Endodermal cell (in vitro differentiated cells): Measurements from ENCODE around the gene TOLLIP. TPM values are rescaled to one million over a fixed set of nuclear protein-coding genes. Genes with fewer than 3 reads are reported as not detected.

Experiments
- DNase-seq: peaks from one replicate; pipeline ENCODE4 v3.0.0-alpha.2; 2017
- H3K27ac ChIP-seq: 2 replicates; pipeline ENCODE4 v1.5.1; 2013; ENCODE audit warnings: mild to moderate bottlenecking, low read depth, low read length, moderate library complexity
- H3K27me3 ChIP-seq: 2 replicates; pipeline ENCODE4 v1.6.1; 2013; ENCODE audit warnings: mild to moderate bottlenecking, low read length, moderate library complexity; ENCODE audit not compliant: insufficient read depth, control insufficient read depth, poor library complexity, severe bottlenecking
- H3K36me3 ChIP-seq: 2 replicates; pipeline ENCODE4 v1.7.0; 2013; ENCODE audit warnings: mild to moderate bottlenecking, low read length, moderate library complexity; ENCODE audit not compliant: control insufficient read depth, insufficient read depth
- H3K4me1 ChIP-seq: one replicate; pipeline ENCODE4 v1.7.0; 2013; ENCODE audit warnings: low read length; ENCODE audit not compliant: control insufficient read depth, insufficient read depth
- H3K4me3 ChIP-seq: 2 replicates; pipeline ENCODE4 v1.5.1; 2013; ENCODE audit warnings: mild to moderate bottlenecking, low read length, moderate library complexity
- H3K9ac ChIP-seq: 2 replicates; pipeline ENCODE4 v1.6.1; 2013; ENCODE audit warnings: mild to moderate bottlenecking, low read length, moderate library complexity; ENCODE audit not compliant: poor library complexity, severe bottlenecking; ENCODE audit errors: extremely low read depth
- H3K9me3 ChIP-seq: 2 replicates; pipeline ENCODE4 v1.6.1; 2013; ENCODE audit warnings: mild to moderate bottlenecking, low read length, moderate library complexity; ENCODE audit not compliant: control insufficient read depth
- H3K27ac Mint-ChIP-seq: 2 replicates; pipeline ENCODE4 v1.8.0; 2020; ENCODE audit warnings: mixed read lengths
- H3K27me3 Mint-ChIP-seq: 2 replicates; pipeline ENCODE4 v1.8.0; 2021; ENCODE audit warnings: mild to moderate bottlenecking, mixed read lengths; ENCODE audit not compliant: insufficient read depth
- H3K36me3 Mint-ChIP-seq: 2 replicates; pipeline ENCODE4 v1.8.0; 2020; ENCODE audit warnings: low read depth, mixed read lengths
- H3K4me1 Mint-ChIP-seq: 2 replicates; pipeline ENCODE4 v1.8.0; 2020; ENCODE audit warnings: mixed read lengths
- H3K4me3 Mint-ChIP-seq: 2 replicates; pipeline ENCODE4 v1.8.0; 2020; ENCODE audit warnings: mild to moderate bottlenecking, moderate library complexity, mixed read lengths
- H3K9me3 Mint-ChIP-seq: 2 replicates; pipeline ENCODE4 v1.8.0; 2020; ENCODE audit warnings: mild to moderate bottlenecking, mixed read lengths
- WGBS, 2 experiments: methylation state at CpG; one replicate each; pipeline versions ENCODE4 v1.1.5 to v1.1.7; 2013; ENCODE audit warnings: missing lambda C conversion rate in 2 of 2, mixed read lengths in 1 of 2; ENCODE audit not compliant: insufficient coverage in 1 of 2, insufficient read length in 1 of 2; 5-methylcytosine and 5-hydroxymethylcytosine counted together
- total RNA-seq, 2 donors: library from RNA; stranded (reverse); fragmentation: NEBNext Ultra II Directional in 1 of 2; extraction: Animal tissue kit (Norgen Biotek cat#: 25700) in 1 of 2; gene quantifications; 2 replicates in 1 of 2; 3 replicates in 1 of 2; pipeline ENCODE4 v1.2.1, GENCODE V29; 2021
- TF ChIP-seq, protein P1 (sequence below): fragments of 200-600 bp; sonication (generic); conservative IDR thresholded peaks from 2 replicates; pipeline ENCODE4 v1.5.0; 2021; ENCODE audit warnings: antibody characterized with exemption, mild to moderate bottlenecking

TOLLIP gene
- total RNA-seq, 2 donors from 2014 or later = 34.3 to 37.4 TPM

GRCh38 chr11:1239596-1240205 lies 69.7 kb downstream of the TOLLIP start:
- Histone ChIP-seq H3K9ac (no peak overlapping the region), H3K27me3 (no peaks in the 10 kb centered on the region), H3K27ac (no peak overlapping the region), H3K4me3 (no peak overlapping the region), H3K36me3 (no peaks in the 10 kb centered on the region), H3K4me1 (no peaks in the 10 kb centered on the region), H3K9me3 (no peaks in the 10 kb centered on the region)
- H3K27me3 Mint-ChIP-seq = no peaks in the 10 kb centered on the region
- no peak overlapping the region for H3K27ac Mint-ChIP-seq
- TF ChIP-seq, protein P1, sequence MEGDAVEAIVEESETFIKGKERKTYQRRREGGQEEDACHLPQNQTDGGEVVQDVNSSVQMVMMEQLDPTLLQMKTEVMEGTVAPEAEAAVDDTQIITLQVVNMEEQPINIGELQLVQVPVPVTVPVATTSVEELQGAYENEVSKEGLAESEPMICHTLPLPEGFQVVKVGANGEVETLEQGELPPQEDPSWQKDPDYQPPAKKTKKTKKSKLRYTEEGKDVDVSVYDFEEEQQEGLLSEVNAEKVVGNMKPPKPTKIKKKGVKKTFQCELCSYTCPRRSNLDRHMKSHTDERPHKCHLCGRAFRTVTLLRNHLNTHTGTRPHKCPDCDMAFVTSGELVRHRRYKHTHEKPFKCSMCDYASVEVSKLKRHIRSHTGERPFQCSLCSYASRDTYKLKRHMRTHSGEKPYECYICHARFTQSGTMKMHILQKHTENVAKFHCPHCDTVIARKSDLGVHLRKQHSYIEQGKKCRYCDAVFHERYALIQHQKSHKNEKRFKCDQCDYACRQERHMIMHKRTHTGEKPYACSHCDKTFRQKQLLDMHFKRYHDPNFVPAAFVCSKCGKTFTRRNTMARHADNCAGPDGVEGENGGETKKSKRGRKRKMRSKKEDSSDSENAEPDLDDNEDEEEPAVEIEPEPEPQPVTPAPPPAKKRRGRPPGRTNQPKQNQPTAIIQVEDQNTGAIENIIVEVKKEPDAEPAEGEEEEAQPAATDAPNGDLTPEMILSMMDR = no peak
- DNase-seq = no peak
- no peaks in the 10 kb centered on the region for H3K4me1 Mint-ChIP-seq
- no peaks in the 10 kb centered on the region for H3K36me3 Mint-ChIP-seq
- H3K9me3 Mint-ChIP-seq = peaks cover 25% of the 10 kb centered on the region
- no peak overlapping the region for H3K4me3 Mint-ChIP-seq
- WGBS, 2 experiments = 92 to 94% methylated on average over 16 to 22 of the region's 23 CpGs

DNA sequence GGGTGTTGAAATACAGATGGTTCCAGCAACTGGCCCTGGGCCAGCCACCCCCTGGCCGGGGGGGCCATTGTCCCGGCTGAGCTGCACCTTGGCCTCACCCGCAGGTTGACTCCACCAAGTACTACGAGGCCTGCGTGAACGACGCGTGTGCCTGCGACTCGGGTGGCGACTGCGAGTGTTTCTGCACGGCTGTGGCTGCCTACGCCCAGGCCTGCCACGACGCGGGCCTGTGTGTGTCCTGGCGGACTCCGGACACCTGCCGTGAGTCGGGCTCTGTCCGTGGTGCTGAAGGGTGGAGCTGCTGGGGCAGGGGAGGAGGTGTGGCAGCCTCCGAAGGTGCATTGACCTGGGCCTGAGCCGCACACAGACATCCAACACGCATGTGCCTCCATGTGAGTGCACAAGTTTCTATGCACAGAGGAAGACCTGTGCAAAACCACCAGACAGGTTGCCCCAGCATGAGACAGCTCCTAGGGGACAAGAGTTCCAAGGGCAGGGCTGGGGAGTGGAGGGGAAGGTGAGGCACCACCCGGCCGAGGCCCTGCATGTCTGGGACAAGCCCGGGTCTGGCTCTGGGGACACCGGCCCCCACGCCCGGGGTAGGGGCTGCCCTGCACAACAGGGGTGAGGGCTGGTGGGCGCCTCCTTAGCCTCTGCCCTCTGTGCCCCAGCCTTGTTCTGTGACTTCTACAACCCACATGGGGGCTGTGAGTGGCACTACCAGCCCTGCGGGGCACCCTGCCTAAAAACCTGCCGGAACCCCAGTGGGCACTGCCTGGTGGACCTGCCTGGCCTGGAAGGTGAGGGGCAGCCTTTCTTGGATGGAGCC lies 70.5 kb downstream of the TOLLIP start:
- peaks cover 21% of the 10 kb centered on the region for H3K9me3 Mint-ChIP-seq
- no peaks in the 10 kb centered on the region for H3K36me3 ChIP-seq
- TF ChIP-seq, protein P1 = no peak
- H3K4me1 Mint-ChIP-seq = no peaks in the 10 kb centered on the region
- no peaks in the 10 kb centered on the region for H3K9me3 ChIP-seq
- H3K4me3 ChIP-seq = no peak overlapping the region
- H3K4me3 Mint-ChIP-seq = no peak overlapping the region
- H3K27ac Mint-ChIP-seq = no peak overlapping the region
- no peak overlapping the region for H3K27ac ChIP-seq
- no peaks in the 10 kb centered on the region for H3K27me3 ChIP-seq
- no peaks in the 10 kb centered on the region for H3K27me3 Mint-ChIP-seq
- H3K36me3 Mint-ChIP-seq = no peaks in the 10 kb centered on the region
- peak; percentile 94 for DNase-seq
- H3K9ac ChIP-seq = no peak overlapping the region
- H3K4me1 ChIP-seq = no peaks in the 10 kb centered on the region
- WGBS, 2 experiments = 65 to 75% methylated on average over 18 to 34 of the region's 34 CpGs

GRCh38 chr11:1237851-1238250 lies 71.6 kb downstream of the TOLLIP start:
- H3K27ac Mint-ChIP-seq = no peak overlapping the region
- 83 to 85% methylated on average over 4 to 10 of the region's 10 CpGs for WGBS, 2 experiments
- no peaks in the 10 kb centered on the region for H3K36me3 ChIP-seq

More at GRCh38 chr11:1237851-1238250, 71.6 kb downstream of the TOLLIP start:
- no peak overlapping the region for H3K4me3 Mint-ChIP-seq
- Histone ChIP-seq H3K4me3 (no peak overlapping the region), H3K4me1 (no peaks in the 10 kb centered on the region), H3K27me3 (no peaks in the 10 kb centered on the region), H3K9me3 (no peaks in the 10 kb centered on the region), H3K9ac (no peak overlapping the region), H3K27ac (no peak overlapping the region)
- H3K36me3 Mint-ChIP-seq = no peaks in the 10 kb centered on the region
- TF ChIP-seq, protein P1 = no peak
- no peaks in the 10 kb centered on the region for H3K4me1 Mint-ChIP-seq
- H3K27me3 Mint-ChIP-seq = no peaks in the 10 kb centered on the region
- peak; percentile 40 for DNase-seq
- H3K9me3 Mint-ChIP-seq = peaks cover 17% of the 10 kb centered on the region
